ENCODE measurements around the gene MXRA5.
"Not testable (repeated sequence)": the region's sequence is repeated elsewhere in the genome, so short reads cannot be mapped to it uniquely, and the experiment has no call there.

Gene MXRA5

GRCh38 chrX:3295731-3296130 lies 50.7 kb downstream of the MXRA5 start:
- H3K4me3 ChIP-seq (ENCODE audit: low read depth in 1 of 5, low read length in 5 of 5) = no peak overlapping the region
- H3K27me3 ChIP-seq (ENCODE audit: control insufficient read depth in 5 of 5, insufficient read depth in 4 of 5, low read length in 5 of 5) = peaks cover 0 to 3% (median 0%) of the 10 kb centered on the region in 5 donors
- H3K9ac ChIP-seq (ENCODE audit: low read length in 5 of 5) = no peak overlapping the region
- H3K36me3 ChIP-seq (ENCODE audit: control insufficient read depth in 5 of 5, insufficient read depth in 5 of 5, low read length in 5 of 5) = no peaks in the 10 kb centered on the region
- H3K27ac ChIP-seq (ENCODE audit: low read depth, low read length) = no peak overlapping the region
- no peaks in the 10 kb centered on the region for H3K4me1 ChIP-seq (ENCODE audit: control insufficient read depth in 5 of 5, insufficient read depth in 5 of 5, low read length in 5 of 5)
- peaks cover 0 to 5% (median 0%) of the 10 kb centered on the region in 5 donors for H3K9me3 ChIP-seq (ENCODE audit: control insufficient read depth in 5 of 5, low read length in 5 of 5)

DNA sequence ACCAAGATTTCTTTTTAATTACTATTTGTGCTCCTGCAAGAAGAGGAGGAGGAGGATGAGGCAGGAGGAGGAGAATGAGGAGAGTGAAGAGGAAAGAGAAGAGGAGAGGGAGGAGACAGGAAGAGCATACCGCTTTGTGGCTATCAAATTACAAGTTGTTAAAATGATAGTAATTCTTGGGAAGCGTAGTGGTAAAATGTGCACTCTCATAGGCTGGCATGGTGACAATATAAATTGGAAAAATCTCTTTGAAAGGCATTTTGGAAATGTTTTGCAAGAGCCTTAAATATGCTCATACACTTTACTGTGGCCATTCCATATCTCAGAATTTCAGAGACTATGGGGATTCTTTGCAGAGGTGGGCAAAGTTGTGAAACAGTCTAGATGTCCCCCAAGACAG lies 53.2 kb downstream of the MXRA5 start:
- Histone ChIP-seq H3K27ac (ENCODE audit: low read depth, low read length) (no peak overlapping the region), H3K27me3 (ENCODE audit: control insufficient read depth in 5 of 5, insufficient read depth in 4 of 5, low read length in 5 of 5) (peaks cover 0 to 3% (median 0%) of the 10 kb centered on the region in 5 donors), H3K9me3 (ENCODE audit: control insufficient read depth in 5 of 5, low read length in 5 of 5) (peaks cover 0 to 2% (median 0%) of the 10 kb centered on the region in 5 donors), H3K9ac (ENCODE audit: low read length in 5 of 5) (no peak overlapping the region), H3K36me3 (ENCODE audit: control insufficient read depth in 5 of 5, insufficient read depth in 5 of 5, low read length in 5 of 5) (no peaks in the 10 kb centered on the region), H3K4me1 (ENCODE audit: control insufficient read depth in 5 of 5, insufficient read depth in 5 of 5, low read length in 5 of 5) (no peaks in the 10 kb centered on the region), H3K4me3 (ENCODE audit: low read depth in 1 of 5, low read length in 5 of 5) (no peak overlapping the region)

DNA sequence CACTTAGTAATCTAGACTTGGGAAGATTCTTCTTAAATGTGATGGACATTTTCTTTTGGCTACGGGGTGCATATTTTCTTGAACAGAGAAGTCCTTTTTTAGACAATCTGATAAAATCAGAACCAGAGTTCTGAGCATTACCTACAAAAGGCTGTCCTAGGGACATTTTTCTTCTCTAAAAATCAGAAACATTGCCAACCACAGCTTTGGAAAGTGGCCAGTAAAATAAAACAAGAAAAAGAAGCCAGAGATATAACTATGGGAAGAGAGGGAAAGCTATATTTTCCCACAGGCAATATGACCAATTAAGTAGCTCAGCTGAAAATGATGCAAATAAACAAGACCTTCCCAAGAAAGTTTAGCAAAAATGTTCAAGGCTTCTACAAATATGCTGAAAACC lies 55.9 kb downstream of the MXRA5 start:
- no peak overlapping the region for H3K27ac ChIP-seq (ENCODE audit: low read depth, low read length)
- peaks cover 0 to 2% (median 0%) of the 10 kb centered on the region in 5 donors for H3K9me3 ChIP-seq (ENCODE audit: control insufficient read depth in 5 of 5, low read length in 5 of 5)
- H3K4me1 ChIP-seq (ENCODE audit: control insufficient read depth in 5 of 5, insufficient read depth in 5 of 5, low read length in 5 of 5) = no peaks in the 10 kb centered on the region
- H3K9ac ChIP-seq (ENCODE audit: low read length in 5 of 5) = no peak overlapping the region
- no peak overlapping the region for H3K4me3 ChIP-seq (ENCODE audit: low read depth in 1 of 5, low read length in 5 of 5)
- H3K36me3 ChIP-seq (ENCODE audit: control insufficient read depth in 5 of 5, insufficient read depth in 5 of 5, low read length in 5 of 5) = no peaks in the 10 kb centered on the region
- H3K27me3 ChIP-seq (ENCODE audit: control insufficient read depth in 5 of 5, insufficient read depth in 4 of 5, low read length in 5 of 5) = peaks cover 0 to 3% (median 0%) of the 10 kb centered on the region in 5 donors

- Histone ChIP-seq H3K27me3 (ENCODE audit: control insufficient read depth in 5 of 5, insufficient read depth in 4 of 5, low read length in 5 of 5) (peaks cover 0 to 3% (median 0%) of the 10 kb centered on the region in 5 donors), H3K36me3 (ENCODE audit: control insufficient read depth in 5 of 5, insufficient read depth in 5 of 5, low read length in 5 of 5) (no peaks in the 10 kb centered on the region), H3K9ac (ENCODE audit: low read length in 5 of 5) (no peak overlapping the region)
Observed at GRCh38 chrX:3286196-3286945, 60.1 kb downstream of the MXRA5 start.

GRCh38 chrX:3280706-3281105 lies 65.7 kb downstream of the MXRA5 start:
- H3K9ac ChIP-seq (ENCODE audit: low read length in 5 of 5) = no peak overlapping the region
- peaks cover 0 to 2% (median 0%) of the 10 kb centered on the region in 5 donors for H3K27me3 ChIP-seq (ENCODE audit: control insufficient read depth in 5 of 5, insufficient read depth in 4 of 5, low read length in 5 of 5)
- no peak overlapping the region for H3K27ac ChIP-seq (ENCODE audit: low read depth, low read length)
- peaks cover 0 to 4% (median 0%) of the 10 kb centered on the region in 5 donors for H3K4me1 ChIP-seq (ENCODE audit: control insufficient read depth in 5 of 5, insufficient read depth in 5 of 5, low read length in 5 of 5)
- H3K4me3 ChIP-seq (ENCODE audit: low read depth in 1 of 5, low read length in 5 of 5) = no peak overlapping the region
- H3K9me3 ChIP-seq (ENCODE audit: control insufficient read depth in 5 of 5, low read length in 5 of 5) = peaks cover 0 to 14% (median 11%) of the 10 kb centered on the region in 5 donors
- H3K36me3 ChIP-seq (ENCODE audit: control insufficient read depth in 5 of 5, insufficient read depth in 5 of 5, low read length in 5 of 5) = no peaks in the 10 kb centered on the region

More at GRCh38 chrX:3286196-3286945, 60.1 kb downstream of the MXRA5 start:
- Histone ChIP-seq H3K4me3 (ENCODE audit: low read depth in 1 of 5, low read length in 5 of 5) (no peak overlapping the region), H3K9me3 (ENCODE audit: control insufficient read depth in 5 of 5, low read length in 5 of 5) (peaks cover 0 to 2% (median 0%) of the 10 kb centered on the region in 5 donors), H3K27ac (ENCODE audit: low read depth, low read length) (no peak overlapping the region), H3K4me1 (ENCODE audit: control insufficient read depth in 5 of 5, insufficient read depth in 5 of 5, low read length in 5 of 5) (peaks cover 0 to 4% (median 0%) of the 10 kb centered on the region in 5 donors)

DNA sequence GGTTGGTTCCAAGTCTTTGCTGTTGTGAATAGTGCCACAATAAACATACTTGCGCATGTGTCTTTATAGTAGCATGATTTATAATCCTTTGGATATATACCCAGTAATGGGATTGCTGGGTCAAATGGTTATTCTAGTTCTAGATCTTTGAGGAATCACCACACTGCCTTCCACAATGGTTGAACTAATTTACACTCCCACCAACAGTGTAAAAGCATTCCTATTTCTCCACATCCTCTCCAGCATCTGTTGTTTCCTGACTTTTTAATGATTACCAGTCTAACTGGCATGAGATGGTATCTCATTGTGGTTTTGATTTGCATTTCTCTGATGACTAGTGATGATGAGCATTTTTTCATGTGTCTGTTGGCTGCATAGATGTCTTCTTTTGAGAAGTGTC lies 72.8 kb downstream of the MXRA5 start:
- H3K36me3 ChIP-seq (ENCODE audit: control insufficient read depth in 5 of 5, insufficient read depth in 5 of 5, low read length in 5 of 5); H3K4me3 ChIP-seq (ENCODE audit: low read depth in 1 of 5, low read length in 5 of 5); H3K9me3 ChIP-seq (ENCODE audit: control insufficient read depth in 5 of 5, low read length in 5 of 5); H3K27ac ChIP-seq (ENCODE audit: low read depth, low read length); H3K27me3 ChIP-seq (ENCODE audit: control insufficient read depth in 5 of 5, insufficient read depth in 4 of 5, low read length in 5 of 5); H3K9ac ChIP-seq (ENCODE audit: low read length in 5 of 5): not testable (repeated sequence)
- peaks cover 3 to 11% (median 9%) of the 10 kb centered on the region in 5 donors for H3K4me1 ChIP-seq (ENCODE audit: control insufficient read depth in 5 of 5, insufficient read depth in 5 of 5, low read length in 5 of 5)

DNA sequence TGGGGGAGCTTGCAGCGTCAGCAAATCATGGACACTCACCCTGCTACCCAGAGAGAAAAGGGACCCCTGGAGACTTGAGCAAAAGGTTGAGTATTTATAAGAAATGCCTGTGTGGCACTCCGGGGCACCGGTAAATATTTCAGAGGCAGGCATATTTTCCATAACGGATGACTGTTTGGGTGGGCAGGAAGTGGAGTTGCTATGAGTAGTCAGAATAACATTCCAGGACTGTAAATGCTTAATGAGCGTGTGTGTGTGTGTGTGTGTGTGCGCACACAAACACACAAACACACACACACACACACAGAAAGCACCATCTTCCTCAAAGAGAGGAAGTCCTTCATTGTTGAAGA lies 74.6 kb downstream of the MXRA5 start:
- no peaks in the 10 kb centered on the region for H3K9me3 ChIP-seq (ENCODE audit: control insufficient read depth in 5 of 5, low read length in 5 of 5)
- no peak overlapping the region for H3K9ac ChIP-seq (ENCODE audit: low read length in 5 of 5)
- peaks cover 3 to 11% (median 9%) of the 10 kb centered on the region in 5 donors for H3K4me1 ChIP-seq (ENCODE audit: control insufficient read depth in 5 of 5, insufficient read depth in 5 of 5, low read length in 5 of 5)
- H3K27ac ChIP-seq (ENCODE audit: low read depth, low read length) = no peak overlapping the region
- peak overlapping the region in 3 of 5 donors; percentile 31 to 48 (median 40) for H3K4me3 ChIP-seq (ENCODE audit: low read depth in 1 of 5, low read length in 5 of 5)
- H3K36me3 ChIP-seq (ENCODE audit: control insufficient read depth in 5 of 5, insufficient read depth in 5 of 5, low read length in 5 of 5) = no peaks in the 10 kb centered on the region
- peaks cover 0 to 2% (median 2%) of the 10 kb centered on the region in 5 donors for H3K27me3 ChIP-seq (ENCODE audit: control insufficient read depth in 5 of 5, insufficient read depth in 4 of 5, low read length in 5 of 5)

GRCh38 chrX:3271183-3271833 lies 75.1 kb downstream of the MXRA5 start:
- Histone ChIP-seq H3K9me3 (ENCODE audit: control insufficient read depth in 5 of 5, low read length in 5 of 5) (no peaks in the 10 kb centered on the region), H3K9ac (ENCODE audit: low read length in 5 of 5) (no peak overlapping the region), H3K36me3 (ENCODE audit: control insufficient read depth in 5 of 5, insufficient read depth in 5 of 5, low read length in 5 of 5) (no peaks in the 10 kb centered on the region), H3K4me3 (ENCODE audit: low read depth in 1 of 5, low read length in 5 of 5) (peak overlapping the region in 4 of 5 donors; percentile 31 to 48 (median 36)), H3K4me1 (ENCODE audit: control insufficient read depth in 5 of 5, insufficient read depth in 5 of 5, low read length in 5 of 5) (peaks cover 3 to 11% (median 9%) of the 10 kb centered on the region in 5 donors), H3K27ac (ENCODE audit: low read depth, low read length) (no peak overlapping the region), H3K27me3 (ENCODE audit: control insufficient read depth in 5 of 5, insufficient read depth in 4 of 5, low read length in 5 of 5) (peaks cover 0 to 2% (median under 1%) of the 10 kb centered on the region in 5 donors)

- Histone ChIP-seq H3K4me3 (ENCODE audit: low read depth in 1 of 5, low read length in 5 of 5) (no peak overlapping the region), H3K27ac (ENCODE audit: low read depth, low read length) (no peak overlapping the region), H3K9me3 (ENCODE audit: control insufficient read depth in 5 of 5, low read length in 5 of 5) (no peaks in the 10 kb centered on the region), H3K9ac (ENCODE audit: low read length in 5 of 5) (no peak overlapping the region), H3K36me3 (ENCODE audit: control insufficient read depth in 5 of 5, insufficient read depth in 5 of 5, low read length in 5 of 5) (no peaks in the 10 kb centered on the region), H3K27me3 (ENCODE audit: control insufficient read depth in 5 of 5, insufficient read depth in 4 of 5, low read length in 5 of 5) (peaks cover 0 to 2% (median 0%) of the 10 kb centered on the region in 5 donors), H3K4me1 (ENCODE audit: control insufficient read depth in 5 of 5, insufficient read depth in 5 of 5, low read length in 5 of 5) (peaks cover 3 to 11% (median 9%) of the 10 kb centered on the region in 5 donors)
Observed at GRCh38 chrX:3268829-3269228, 77.6 kb downstream of the MXRA5 start.

DNA sequence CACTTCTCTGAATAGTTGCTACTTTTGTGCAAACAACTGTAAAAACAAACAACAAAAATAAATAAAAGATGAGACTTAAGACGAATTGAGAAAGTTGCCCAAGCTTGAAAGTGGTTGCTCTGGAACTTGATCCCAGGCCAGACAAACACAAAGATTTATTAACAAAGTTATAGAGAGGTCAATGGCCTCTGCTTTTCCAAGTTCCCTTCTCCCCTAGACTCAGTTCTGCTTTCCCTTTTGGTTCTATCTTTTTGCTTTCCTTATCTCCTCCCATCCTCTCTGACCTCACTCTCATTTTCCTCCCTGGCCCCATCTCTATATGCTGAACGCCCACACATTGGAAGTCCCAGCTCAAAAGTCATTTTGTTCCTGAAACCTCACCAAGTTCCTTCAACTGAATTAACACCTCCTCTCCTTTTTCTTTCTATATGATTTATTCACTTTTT lies 82.7 kb downstream of the MXRA5 start:
- peaks cover 0 to 3% (median 0%) of the 10 kb centered on the region in 5 donors for H3K4me1 ChIP-seq (ENCODE audit: control insufficient read depth in 5 of 5, insufficient read depth in 5 of 5, low read length in 5 of 5)

More for the DNA sequence above, 82.7 kb downstream of the MXRA5 start:
- Histone ChIP-seq H3K9me3 (ENCODE audit: control insufficient read depth in 5 of 5, low read length in 5 of 5) (peaks cover 3 to 18% (median 13%) of the 10 kb centered on the region in 5 donors), H3K4me3 (ENCODE audit: low read depth in 1 of 5, low read length in 5 of 5) (no peak overlapping the region), H3K27me3 (ENCODE audit: control insufficient read depth in 5 of 5, insufficient read depth in 4 of 5, low read length in 5 of 5) (no peaks in the 10 kb centered on the region), H3K36me3 (ENCODE audit: control insufficient read depth in 5 of 5, insufficient read depth in 5 of 5, low read length in 5 of 5) (no peaks in the 10 kb centered on the region), H3K27ac (ENCODE audit: low read depth, low read length) (no peak overlapping the region), H3K9ac (ENCODE audit: low read length in 5 of 5) (no peak overlapping the region)
